HFFc6 (cell line): ENCODE measurements around the gene TTLL4. TPM values are rescaled to one million over a fixed set of nuclear protein-coding genes. Genes with fewer than 3 reads are reported as not detected.
"Not testable (repeated sequence)": the region's sequence is repeated elsewhere in the genome, so short reads cannot be mapped to it uniquely, and the experiment has no call there.

Source experiments
- DNase-seq: peaks from one replicate; pipeline ENCODE4 v3.0.0-alpha.2; 2018
- H3K27ac Mint-ChIP-seq: 2 replicates; pipeline ENCODE4 v1.8.0; 2020; ENCODE audit warnings: mild to moderate bottlenecking, mixed read lengths
- H3K27me3 Mint-ChIP-seq: 2 replicates; pipeline ENCODE4 v1.8.0; 2021; ENCODE audit warnings: mild to moderate bottlenecking, moderate library complexity, mixed read lengths; ENCODE audit not compliant: insufficient read depth
- H3K36me3 Mint-ChIP-seq: 2 replicates; pipeline ENCODE4 v1.8.0; 2021; ENCODE audit warnings: low read depth, mixed read lengths
- H3K4me1 Mint-ChIP-seq: 2 replicates; pipeline ENCODE4 v1.8.0; 2020; ENCODE audit warnings: low read depth, mixed read lengths
- H3K4me3 Mint-ChIP-seq: 2 replicates; pipeline ENCODE4 v1.8.0; 2020; ENCODE audit warnings: mild to moderate bottlenecking, moderate library complexity, mixed read lengths
- H3K9me3 Mint-ChIP-seq: 2 replicates; pipeline ENCODE4 v1.8.0; 2020; ENCODE audit warnings: mild to moderate bottlenecking, mixed read lengths
- CTCF ChIP-seq: fragments of 200-600 bp; sonication (generic); IDR thresholded peaks from 2 replicates; pipeline ENCODE4 v1.5.0; 2021; ENCODE audit warnings: antibody characterized with exemption, mild to moderate bottlenecking
- total RNA-seq, 6 experiments: library from RNA; stranded (reverse); fragmentation: NEBNext Ultra II Directional; extraction: Animal tissue kit (Norgen Biotek cat#: 25700); gene quantifications; 2 replicates in 1 of 6; 3 replicates in 5 of 6; pipeline ENCODE4 v1.2.3, GENCODE V29; 2021

Gene TTLL4
- total RNA-seq, 6 experiments from 2014 or later = 16.1 to 19.6 (median 17.0) TPM

GRCh38 chr2:218755198-218755566 lies 44.5 kb downstream of the TTLL4 start:
- H3K4me3 Mint-ChIP-seq = no peak overlapping the region
- no peak for DNase-seq
- H3K27ac Mint-ChIP-seq = no peak overlapping the region
- peaks cover 29% of the 10 kb centered on the region for H3K36me3 Mint-ChIP-seq
- no peaks in the 10 kb centered on the region for H3K9me3 Mint-ChIP-seq
- H3K27me3 Mint-ChIP-seq = peaks cover 2% of the 10 kb centered on the region
- H3K4me1 Mint-ChIP-seq = no peaks in the 10 kb centered on the region
- no peak for TF ChIP-seq CTCF

GRCh38 chr2:218755567-218756404 lies 45.2 kb downstream of the TTLL4 start:
- no peak for TF ChIP-seq CTCF
- H3K27ac Mint-ChIP-seq = no peak overlapping the region
- no peaks in the 10 kb centered on the region for H3K9me3 Mint-ChIP-seq
- H3K36me3 Mint-ChIP-seq = peaks cover 23% of the 10 kb centered on the region
- H3K4me3 Mint-ChIP-seq = no peak overlapping the region
- no peaks in the 10 kb centered on the region for H3K4me1 Mint-ChIP-seq
- peaks cover 2% of the 10 kb centered on the region for H3K27me3 Mint-ChIP-seq
- no peak for DNase-seq

- H3K27me3 Mint-ChIP-seq = peaks cover 2% of the 10 kb centered on the region
- H3K27ac Mint-ChIP-seq = no peak overlapping the region
- H3K4me3 Mint-ChIP-seq = no peak overlapping the region
- TF ChIP-seq CTCF = no peak
- H3K4me1 Mint-ChIP-seq = no peaks in the 10 kb centered on the region
- DNase-seq = no peak
- H3K36me3 Mint-ChIP-seq = peaks cover 23% of the 10 kb centered on the region; the same call in 1 of the 2 replicates
- no peaks in the 10 kb centered on the region for H3K9me3 Mint-ChIP-seq
Measured at GRCh38 chr2:218756599-218757377, 46.2 kb downstream of the TTLL4 start.

DNA sequence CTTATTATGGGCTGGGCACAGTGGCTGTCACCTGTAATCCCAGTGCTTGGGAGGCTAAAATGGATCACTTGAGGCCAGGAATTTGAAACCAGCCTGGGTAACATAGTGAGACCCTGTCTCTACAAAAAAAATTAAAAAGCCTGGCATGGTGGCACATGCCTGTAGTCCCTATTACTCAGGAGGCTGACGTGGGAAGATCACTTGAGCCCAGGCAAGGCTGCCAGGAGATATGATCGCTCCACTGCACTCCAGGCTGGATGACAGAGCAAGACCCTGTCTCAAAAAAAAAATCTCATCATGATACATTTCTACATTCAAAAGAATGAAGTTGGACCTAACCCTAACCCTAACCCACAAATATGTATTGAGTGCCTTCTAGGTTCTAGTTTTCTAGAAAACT lies 51.2 kb downstream of the TTLL4 start:
- H3K9me3 Mint-ChIP-seq = no peaks in the 10 kb centered on the region
- H3K27me3 Mint-ChIP-seq = no peaks in the 10 kb centered on the region; the same call in 1 of the 2 replicates
- H3K36me3 Mint-ChIP-seq = no peaks in the 10 kb centered on the region
- no peak for TF ChIP-seq CTCF
- H3K4me1 Mint-ChIP-seq = no peaks in the 10 kb centered on the region
- H3K27ac Mint-ChIP-seq = no peak overlapping the region
- no peak for DNase-seq
- no peak overlapping the region for H3K4me3 Mint-ChIP-seq

GRCh38 chr2:218772759-218773158 lies 62.1 kb downstream of the TTLL4 start:
- peaks cover 18% of the 10 kb centered on the region for H3K9me3 Mint-ChIP-seq
- H3K4me3 Mint-ChIP-seq, DNase-seq, H3K27ac Mint-ChIP-seq, H3K4me1 Mint-ChIP-seq, H3K27me3 Mint-ChIP-seq: not testable (repeated sequence)
- peaks cover 15% of the 10 kb centered on the region for H3K36me3 Mint-ChIP-seq

- Mint-ChIP-seq H3K4me3 (no peak overlapping the region), H3K4me1 (no peaks in the 10 kb centered on the region), H3K9me3 (peaks cover 21% of the 10 kb centered on the region), H3K36me3 (peaks cover 15% of the 10 kb centered on the region), H3K27me3 (no peaks in the 10 kb centered on the region; the same call in 1 of the 2 replicates), H3K27ac (no peak overlapping the region)
- no peak for TF ChIP-seq CTCF
- no peak for DNase-seq
Measured at GRCh38 chr2:218773881-218774280, 63.2 kb downstream of the TTLL4 start.
